HepG2 (cell line): ENCODE results near the gene SRSF1. TPM values are rescaled to one million over a fixed set of nuclear protein-coding genes. Genes with fewer than 3 reads are reported as not detected.
A peak's percentile ranks its signal among the peaks of the same experiment; 100 is the strongest.

Experiments
- AHR ChIP-seq: IDR thresholded peaks from 2 replicates; pipeline ENCODE4 v1.6.1; 2018; ENCODE audit warnings: missing genetic modification reagents, missing compliant biosample characterization
- ARNT2 ChIP-seq: sonication (generic); formaldehyde crosslinking; IDR thresholded peaks from 2 replicates; pipeline ENCODE4 v1.8.0; 2022; ENCODE audit warnings: mild to moderate bottlenecking, low read depth, missing genetic modification reagents, moderate library complexity
- CBX5 ChIP-seq: sonication (generic); formaldehyde crosslinking; IDR thresholded peaks from 2 replicates; pipeline ENCODE4 v1.4.0; 2020; ENCODE audit warnings: missing genetic modification reagents, borderline replicate concordance
- EHMT2 ChIP-seq: fragments of 200-600 bp; sonication (generic); IDR thresholded peaks from 2 replicates; pipeline ENCODE4 v1.7.0; 2017; ENCODE audit warnings: antibody characterized with exemption, low read depth, low read length, borderline replicate concordance
- HMGA1 ChIP-seq: sonication (generic); formaldehyde crosslinking; conservative IDR thresholded peaks from 2 replicates; pipeline ENCODE4 v1.4.0; 2020; ENCODE audit warnings: missing genetic modification reagents
- HOXA7 ChIP-seq: sonication (generic); formaldehyde crosslinking; IDR thresholded peaks from 2 replicates; pipeline ENCODE4 v1.8.1; 2022; ENCODE audit warnings: mild to moderate bottlenecking, missing genetic modification reagents, moderate library complexity
- NCOA2 ChIP-seq: sonication (generic); formaldehyde crosslinking; IDR thresholded peaks from 2 replicates; pipeline ENCODE4 v1.8.0; 2022; ENCODE audit warnings: inconsistent platforms
- PAF1 ChIP-seq: IDR thresholded peaks from 2 replicates; pipeline ENCODE4 v1.6.1; 2016; ENCODE audit warnings: missing genetic modification reagents, missing compliant biosample characterization
- PHF20 ChIP-seq: sonication (generic); formaldehyde crosslinking; IDR thresholded peaks from 2 replicates; pipeline ENCODE4 v1.5.0; 2020; ENCODE audit warnings: mild to moderate bottlenecking, missing genetic modification reagents
- PHF5A ChIP-seq: IDR thresholded peaks from one replicate; pipeline ENCODE4 v1.6.1; 2018; ENCODE audit warnings: low read depth, missing genetic modification reagents; ENCODE audit not compliant: unreplicated experiment
- POLR2A ChIP-seq, 2 experiments: IDR thresholded peaks; 2 replicates each; pipeline ENCODE4 v1.6.1; 2011; ENCODE audit warnings: low read depth in 2 of 2, low read length in 2 of 2, mild to moderate bottlenecking in 1 of 2, moderate library complexity in 1 of 2; ENCODE audit not compliant: insufficient read depth in 1 of 2
- SNAPC2 ChIP-seq: sonication (generic); formaldehyde crosslinking; IDR thresholded peaks from 2 replicates; pipeline ENCODE4 v1.8.1; 2022; ENCODE audit warnings: mild to moderate bottlenecking, missing genetic modification reagents
- SOX13 ChIP-seq, 3 experiments: fragments of 450-650 bp in 1 of 3; sonication (generic) in 1 of 3; formaldehyde crosslinking in 1 of 3; IDR thresholded peaks in 2 of 3; conservative IDR thresholded peaks in 1 of 3; 2 replicates each; pipeline versions ENCODE4 v1.5.0 to v1.6.1; 2016 to 2020; ENCODE audit warnings: antibody characterized with exemption in 1 of 3, mild to moderate bottlenecking in 1 of 3, missing compliant biosample characterization in 1 of 3, missing genetic modification reagents in 1 of 3, moderate library complexity in 1 of 3
- THYN1 ChIP-seq: sonication (generic); formaldehyde crosslinking; IDR thresholded peaks from 2 replicates; pipeline ENCODE4 v1.8.1; 2023; ENCODE audit warnings: low read depth, mild to moderate bottlenecking, moderate library complexity, missing genetic modification reagents, borderline replicate concordance
- TOE1 ChIP-seq: sonication (generic); formaldehyde crosslinking; IDR thresholded peaks from 2 replicates; pipeline ENCODE4 v1.4.0; 2020; ENCODE audit warnings: mild to moderate bottlenecking, missing genetic modification reagents
- XBP1 ChIP-seq: sonication (generic); formaldehyde crosslinking; IDR thresholded peaks from 2 replicates; pipeline ENCODE4 v1.5.0; 2020; ENCODE audit warnings: missing genetic modification reagents
- YEATS2 ChIP-seq: sonication (generic); formaldehyde crosslinking; IDR thresholded peaks from 2 replicates; pipeline ENCODE4 v1.4.0; 2020; ENCODE audit warnings: missing genetic modification reagents, borderline replicate concordance
- ZNF10 ChIP-seq: sonication (generic); formaldehyde crosslinking; IDR thresholded peaks from 2 replicates; pipeline ENCODE4 v1.4.0; 2020; ENCODE audit warnings: mild to moderate bottlenecking, low read depth, missing genetic modification reagents, borderline replicate concordance
- ZNF30 ChIP-seq: sonication (generic); formaldehyde crosslinking; IDR thresholded peaks from 2 replicates; pipeline ENCODE4 v1.5.0; 2020; ENCODE audit warnings: mild to moderate bottlenecking, missing genetic modification reagents
- polyA plus RNA-seq, 8 experiments: library from polyadenylated mRNA; depleted of rRNA in 3 of 8; stranded (reverse) in 7 of 8; unstranded in 1 of 8; fragments of >200 nt; fragmentation: Illumina TruSeq in 4 of 8; extraction: Trizol in 4 of 8; gene quantifications; 2 replicates each; pipeline versions ENCODE4 v1.2.1 to v1.2.3, GENCODE V29; 2011 to 2016; ENCODE audit warnings: low read depth in 4 of 8, missing spikeins in 1 of 8, mixed read lengths in 1 of 8; ENCODE audit not compliant: insufficient read depth in 1 of 8
- total RNA-seq, 5 experiments: library from RNA; depleted of rRNA; stranded (reverse); fragments of >200 nt; fragmentation: Illumina TruSeq; extraction: Trizol; gene quantifications; 2 replicates each; pipeline ENCODE4 v1.2.3, GENCODE V29; 2016; ENCODE audit warnings: low read depth in 1 of 5
- TF ChIP-seq, protein P1 (sequence below): sonication (generic); formaldehyde crosslinking; IDR thresholded peaks from 2 replicates; pipeline ENCODE4 v1.4.0; 2020; ENCODE audit warnings: mild to moderate bottlenecking, missing genetic modification reagents, borderline replicate concordance
- TF ChIP-seq, protein P2 (sequence below): sonication (generic); formaldehyde crosslinking; IDR thresholded peaks from 2 replicates; pipeline ENCODE4 v1.4.0; 2020; ENCODE audit warnings: missing genetic modification reagents
- TF ChIP-seq, protein P3 (sequence below): sonication (generic); formaldehyde crosslinking; IDR thresholded peaks from 2 replicates; pipeline ENCODE4 v1.4.0; 2020; ENCODE audit warnings: missing genetic modification reagents, mild to moderate bottlenecking, borderline replicate concordance

The SRSF1 gene
- total and polyA plus RNA-seq, 2 of the 13 experiments (the other 11 are each of a cell fraction or from before 2014, with no cell fraction given), result 142 to 445 TPM

DNA sequence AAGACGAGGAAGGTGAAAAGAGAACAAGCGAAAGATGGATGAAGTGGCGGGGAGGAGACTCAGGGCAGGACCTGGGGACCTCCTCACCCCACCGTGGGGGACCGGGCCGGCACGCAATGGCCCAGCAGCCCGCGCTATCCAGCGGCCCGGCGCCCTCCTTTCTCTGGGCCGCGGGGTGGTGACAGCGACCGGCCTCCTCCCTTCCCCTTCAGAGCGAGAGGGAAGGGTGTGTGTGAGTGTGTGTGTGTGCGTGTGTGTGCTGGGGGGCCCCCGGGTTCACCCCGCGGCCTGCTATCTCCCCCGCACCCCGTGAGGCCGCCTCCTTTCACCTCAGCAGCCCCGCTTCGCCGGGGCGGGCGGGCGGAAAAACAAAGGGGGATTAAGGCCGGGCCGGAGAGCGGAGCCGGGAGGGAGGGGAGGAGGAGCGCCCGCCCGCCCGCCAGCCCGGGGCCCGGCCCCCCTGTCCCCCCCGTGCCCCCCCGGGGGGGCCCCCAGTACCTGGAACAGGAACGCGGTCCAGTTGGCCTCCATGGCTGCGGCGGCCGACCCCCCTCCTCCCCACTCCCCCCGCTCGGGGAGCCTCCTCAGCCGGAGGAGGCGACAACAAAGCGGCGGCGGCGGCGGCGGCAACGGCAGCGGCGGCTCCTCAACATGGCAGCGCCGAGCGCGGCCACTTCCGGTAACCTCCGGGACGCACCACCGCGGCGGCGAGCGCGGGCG, 19.3 kb downstream of the SRSF1 start, which contains the start of gene VEZF1 (continued):
- TF ChIP-seq YEATS2 (CRISPR knock-in tag), result no peak
- TF ChIP-seq ZNF30 (CRISPR knock-in tag), result no peak
- TF ChIP-seq SOX13 (IDR thresholded peaks at IDR 0.05), result no peak
- peak in 1 of 2 experiments; percentile 27; a peak in 2 of 4 replicates for TF ChIP-seq SOX13 (CRISPR knock-in tag; conservative IDR thresholded peaks at IDR 0.05 in 1 of 2, IDR thresholded peaks at IDR 0.05 in 1 of 2)
- TF ChIP-seq EHMT2, result no peak
- TF ChIP-seq PHF20 (CRISPR knock-in tag), result 0 out of 2 replicates have a peak, but pooled peaks have one; percentile 41
- TF ChIP-seq HOXA7 (CRISPR knock-in tag), result no peak
- TF ChIP-seq ARNT2, result no peak
- no peak for TF ChIP-seq PHF5A (CRISPR knock-in tag)
- no peak for TF ChIP-seq THYN1 (CRISPR knock-in tag)
- no peak for TF ChIP-seq ZNF10
- no peak for TF ChIP-seq HMGA1 (CRISPR knock-in tag)
- TF ChIP-seq AHR (CRISPR knock-in tag), result peak; percentile 83; the same call in 1 of the 2 replicates
- TF ChIP-seq XBP1 (CRISPR knock-in tag), result no peak
- TF ChIP-seq, protein P1, sequence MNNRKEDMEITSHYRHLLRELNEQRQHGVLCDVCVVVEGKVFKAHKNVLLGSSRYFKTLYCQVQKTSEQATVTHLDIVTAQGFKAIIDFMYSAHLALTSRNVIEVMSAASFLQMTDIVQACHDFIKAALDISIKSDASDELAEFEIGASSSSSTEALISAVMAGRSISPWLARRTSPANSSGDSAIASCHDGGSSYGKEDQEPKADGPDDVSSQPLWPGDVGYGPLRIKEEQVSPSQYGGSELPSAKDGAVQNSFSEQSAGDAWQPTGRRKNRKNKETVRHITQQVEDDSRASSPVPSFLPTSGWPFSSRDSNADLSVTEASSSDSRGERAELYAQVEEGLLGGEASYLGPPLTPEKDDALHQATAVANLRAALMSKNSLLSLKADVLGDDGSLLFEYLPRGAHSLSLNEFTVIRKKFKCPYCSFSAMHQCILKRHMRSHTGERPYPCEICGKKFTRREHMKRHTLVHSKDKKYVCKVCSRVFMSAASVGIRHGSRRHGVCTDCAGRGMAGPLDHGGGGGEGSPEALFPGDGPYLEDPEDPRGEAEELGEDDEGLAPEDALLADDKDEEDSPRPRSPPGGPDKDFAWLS (CRISPR knock-in tag), result peak; percentile 75; the same call in 1 of the 2 replicates
- TF ChIP-seq, protein P2, sequence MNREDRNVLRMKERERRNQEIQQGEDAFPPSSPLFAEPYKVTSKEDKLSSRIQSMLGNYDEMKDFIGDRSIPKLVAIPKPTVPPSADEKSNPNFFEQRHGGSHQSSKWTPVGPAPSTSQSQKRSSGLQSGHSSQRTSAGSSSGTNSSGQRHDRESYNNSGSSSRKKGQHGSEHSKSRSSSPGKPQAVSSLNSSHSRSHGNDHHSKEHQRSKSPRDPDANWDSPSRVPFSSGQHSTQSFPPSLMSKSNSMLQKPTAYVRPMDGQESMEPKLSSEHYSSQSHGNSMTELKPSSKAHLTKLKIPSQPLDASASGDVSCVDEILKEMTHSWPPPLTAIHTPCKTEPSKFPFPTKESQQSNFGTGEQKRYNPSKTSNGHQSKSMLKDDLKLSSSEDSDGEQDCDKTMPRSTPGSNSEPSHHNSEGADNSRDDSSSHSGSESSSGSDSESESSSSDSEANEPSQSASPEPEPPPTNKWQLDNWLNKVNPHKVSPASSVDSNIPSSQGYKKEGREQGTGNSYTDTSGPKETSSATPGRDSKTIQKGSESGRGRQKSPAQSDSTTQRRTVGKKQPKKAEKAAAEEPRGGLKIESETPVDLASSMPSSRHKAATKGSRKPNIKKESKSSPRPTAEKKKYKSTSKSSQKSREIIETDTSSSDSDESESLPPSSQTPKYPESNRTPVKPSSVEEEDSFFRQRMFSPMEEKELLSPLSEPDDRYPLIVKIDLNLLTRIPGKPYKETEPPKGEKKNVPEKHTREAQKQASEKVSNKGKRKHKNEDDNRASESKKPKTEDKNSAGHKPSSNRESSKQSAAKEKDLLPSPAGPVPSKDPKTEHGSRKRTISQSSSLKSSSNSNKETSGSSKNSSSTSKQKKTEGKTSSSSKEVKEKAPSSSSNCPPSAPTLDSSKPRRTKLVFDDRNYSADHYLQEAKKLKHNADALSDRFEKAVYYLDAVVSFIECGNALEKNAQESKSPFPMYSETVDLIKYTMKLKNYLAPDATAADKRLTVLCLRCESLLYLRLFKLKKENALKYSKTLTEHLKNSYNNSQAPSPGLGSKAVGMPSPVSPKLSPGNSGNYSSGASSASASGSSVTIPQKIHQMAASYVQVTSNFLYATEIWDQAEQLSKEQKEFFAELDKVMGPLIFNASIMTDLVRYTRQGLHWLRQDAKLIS, result no peak
- TF ChIP-seq TOE1 (CRISPR knock-in tag), result no peak
- TF ChIP-seq PAF1 (CRISPR knock-in tag), result no peak
- no peak for TF ChIP-seq CBX5 (CRISPR knock-in tag)
- TF ChIP-seq SNAPC2 (CRISPR knock-in tag), result no peak
- no peak for TF ChIP-seq NCOA2 (CRISPR knock-in tag)
- peak in 1 of 2 experiments; percentile 27; a peak in 3 of 4 replicates for TF ChIP-seq POLR2A (IDR thresholded peaks at IDR 0.05; ENCODE audit: insufficient read depth in 1 of 2, low read depth in 2 of 2, low read length in 2 of 2)
- TF ChIP-seq, protein P3, sequence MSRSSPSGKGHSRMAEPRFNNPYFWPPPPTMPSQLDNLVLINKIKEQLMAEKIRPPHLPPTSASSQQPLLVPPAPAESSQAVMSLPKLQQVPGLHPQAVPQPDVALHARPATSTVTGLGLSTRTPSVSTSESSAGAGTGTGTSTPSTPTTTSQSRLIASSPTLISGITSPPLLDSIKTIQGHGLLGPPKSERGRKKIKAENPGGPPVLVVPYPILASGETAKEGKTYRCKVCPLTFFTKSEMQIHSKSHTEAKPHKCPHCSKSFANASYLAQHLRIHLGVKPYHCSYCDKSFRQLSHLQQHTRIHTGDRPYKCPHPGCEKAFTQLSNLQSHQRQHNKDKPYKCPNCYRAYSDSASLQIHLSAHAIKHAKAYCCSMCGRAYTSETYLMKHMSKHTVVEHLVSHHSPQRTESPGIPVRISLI (CRISPR knock-in tag), result no peak; the same call in 1 of the 2 replicates
